HepG2 (cell line): ENCODE results near the gene MTOR. TPM values are rescaled to one million over a fixed set of nuclear protein-coding genes. Genes with fewer than 3 reads are reported as not detected.

Source experiments
- GPN1 ChIP-seq: sonication (generic); formaldehyde crosslinking; IDR thresholded peaks from 2 replicates; pipeline ENCODE4 v1.5.1; 2020; ENCODE audit warnings: missing genetic modification reagents, borderline replicate concordance
- MAZ ChIP-seq, 2 experiments: sonication (generic) in 1 of 2; formaldehyde crosslinking in 1 of 2; IDR thresholded peaks; 2 replicates each; pipeline versions ENCODE4 v1.5.0 to v1.6.1; 2012 to 2020; ENCODE audit warnings: low read depth in 2 of 2, mild to moderate bottlenecking in 2 of 2, borderline replicate concordance in 1 of 2, improper control_type of control experiment in 1 of 2, low read length in 1 of 2, missing genetic modification reagents in 1 of 2, moderate library complexity in 1 of 2
- MTA3 ChIP-seq: sonication (generic); formaldehyde crosslinking; IDR thresholded peaks from 2 replicates; pipeline ENCODE4 v1.4.0; 2020; ENCODE audit warnings: missing genetic modification reagents
- MTF1 ChIP-seq: sonication (generic); formaldehyde crosslinking; IDR thresholded peaks from 2 replicates; pipeline ENCODE4 v1.5.0; 2020; ENCODE audit warnings: missing genetic modification reagents
- MXI1 ChIP-seq: IDR thresholded peaks from 3 replicates; pipeline ENCODE4 v1.6.1; 2012; ENCODE audit warnings: low read depth, low read length, inconsistent platforms, borderline replicate concordance
- NFE2L2 ChIP-seq: fragments of 150-350 bp; IDR thresholded peaks from 2 replicates; pipeline ENCODE4 v1.6.1; 2014; ENCODE audit warnings: low read length
- NONO ChIP-seq, 2 experiments: fragments of 450-650 bp in 1 of 2; sonication (generic) in 1 of 2; formaldehyde crosslinking in 1 of 2; IDR thresholded peaks in 1 of 2; conservative IDR thresholded peaks in 1 of 2; 2 replicates each; pipeline versions ENCODE4 v1.6.1 to v1.8.0; 2017 to 2022; ENCODE audit warnings: mild to moderate bottlenecking in 1 of 2, missing genetic modification reagents in 1 of 2, moderate library complexity in 1 of 2
- POLR2AphosphoS5 ChIP-seq: IDR thresholded peaks from 2 replicates; pipeline ENCODE4 v1.6.1; 2012; ENCODE audit warnings: low read depth, low read length
- UBTF ChIP-seq: sonication (generic); formaldehyde crosslinking; IDR thresholded peaks from 2 replicates; pipeline ENCODE4 v1.4.0; 2020; ENCODE audit warnings: mild to moderate bottlenecking, missing genetic modification reagents
- ZC3H13 ChIP-seq: sonication (generic); formaldehyde crosslinking; IDR thresholded peaks from 2 replicates; pipeline ENCODE4 v1.8.1; 2023; ENCODE audit warnings: mild to moderate bottlenecking, missing genetic modification reagents, moderate library complexity
- ZNF343 ChIP-seq: sonication (generic); formaldehyde crosslinking; IDR thresholded peaks from 2 replicates; pipeline ENCODE4 v1.4.0; 2020; ENCODE audit warnings: mild to moderate bottlenecking, missing genetic modification reagents
- ZNF414 ChIP-seq: sonication (generic); formaldehyde crosslinking; IDR thresholded peaks from 2 replicates; pipeline ENCODE4 v1.5.0; 2020; ENCODE audit warnings: missing genetic modification reagents
- ZNF562 ChIP-seq: sonication (generic); formaldehyde crosslinking; IDR thresholded peaks from 2 replicates; pipeline ENCODE4 v1.8.0; 2022; ENCODE audit warnings: missing genetic modification reagents, borderline replicate concordance
- ZNF646 ChIP-seq: sonication (generic); formaldehyde crosslinking; IDR thresholded peaks from 2 replicates; pipeline ENCODE4 v1.9.0; 2021; ENCODE audit warnings: mild to moderate bottlenecking, missing genetic modification reagents
- ZSCAN30 ChIP-seq: sonication (generic); formaldehyde crosslinking; IDR thresholded peaks from 2 replicates; pipeline ENCODE4 v1.5.0; 2020; ENCODE audit warnings: mild to moderate bottlenecking, missing genetic modification reagents
- polyA plus RNA-seq, 8 experiments: library from polyadenylated mRNA; depleted of rRNA in 3 of 8; stranded (reverse) in 7 of 8; unstranded in 1 of 8; fragments of >200 nt; fragmentation: Illumina TruSeq in 4 of 8; extraction: Trizol in 4 of 8; gene quantifications; 2 replicates each; pipeline versions ENCODE4 v1.2.1 to v1.2.3, GENCODE V29; 2011 to 2016; ENCODE audit warnings: low read depth in 4 of 8, missing spikeins in 1 of 8, mixed read lengths in 1 of 8; ENCODE audit not compliant: insufficient read depth in 1 of 8
- total RNA-seq, 5 experiments: library from RNA; depleted of rRNA; stranded (reverse); fragments of >200 nt; fragmentation: Illumina TruSeq; extraction: Trizol; gene quantifications; 2 replicates each; pipeline ENCODE4 v1.2.3, GENCODE V29; 2016; ENCODE audit warnings: low read depth in 1 of 5

MTOR gene
- total and polyA plus RNA-seq, 2 of the 13 experiments (the other 11 are each of a cell fraction or from before 2014, with no cell fraction given), result 24.6 to 34.6 TPM

GRCh38 chr1:11059968-11060830 lies 202.2 kb downstream of the MTOR start, which contains the start of gene SRM (continued):
- TF ChIP-seq ZSCAN30 (no peak), UBTF (CRISPR knock-in tag) (no peak; the same call in 1 of the 2 replicates), MXI1 (peak; percentile 99), ZNF646 (CRISPR knock-in tag) (no peak), MTF1 (CRISPR knock-in tag) (no peak; the same call in 1 of the 2 replicates), ZC3H13 (CRISPR knock-in tag) (no peak), POLR2AphosphoS5 (peak; percentile 68), MTA3 (CRISPR knock-in tag) (no peak), MAZ (IDR thresholded peaks at IDR 0.05; ENCODE audit: borderline replicate concordance, low read depth, low read length) (no peak), MAZ (CRISPR knock-in tag; IDR thresholded peaks at IDR 0.05; ENCODE audit: low read depth) (peak; percentile 85), NONO (IDR thresholded peaks at IDR 0.05) (no peak), NONO (CRISPR knock-in tag; conservative IDR thresholded peaks at IDR 0.05) (0 out of 2 replicates have a peak, but pooled peaks have one; percentile 47), ZNF343 (CRISPR knock-in tag) (no peak), ZNF414 (no peak), ZNF562 (CRISPR knock-in tag) (no peak), NFE2L2 (no peak), GPN1 (CRISPR knock-in tag) (no peak)
